NB4 (cell line): ENCODE data around the gene PLEKHG3.

Experiments used
- DNase-seq: peaks from one replicate; pipeline ENCODE4 v3.0.0; 2010; ENCODE audit warnings: low read depth
- H3K4me3 ChIP-seq: one replicate; pipeline ENCODE4 v1.5.1; 2011; ENCODE audit warnings: mild to moderate bottlenecking, low read depth, low read length, moderate library complexity
- MYC ChIP-seq: IDR thresholded peaks from 2 replicates; pipeline ENCODE4 v1.6.1; 2011; ENCODE audit warnings: low read depth, low read length
- POLR2A ChIP-seq: IDR thresholded peaks from 2 replicates; pipeline ENCODE4 v1.6.1; 2011; ENCODE audit warnings: mild to moderate bottlenecking; ENCODE audit not compliant: insufficient read length; ENCODE audit errors: extremely low read depth
- TF ChIP-seq, protein P1 (sequence below): IDR thresholded peaks from one replicate; pipeline ENCODE4 v1.5.1; 2012; ENCODE audit warnings: low read depth, low read length
- TF ChIP-seq, protein P2 (sequence below): IDR thresholded peaks from 2 replicates; pipeline ENCODE4 v1.6.1; 2011; ENCODE audit warnings: low read depth, low read length

PLEKHG3 gene

DNA sequence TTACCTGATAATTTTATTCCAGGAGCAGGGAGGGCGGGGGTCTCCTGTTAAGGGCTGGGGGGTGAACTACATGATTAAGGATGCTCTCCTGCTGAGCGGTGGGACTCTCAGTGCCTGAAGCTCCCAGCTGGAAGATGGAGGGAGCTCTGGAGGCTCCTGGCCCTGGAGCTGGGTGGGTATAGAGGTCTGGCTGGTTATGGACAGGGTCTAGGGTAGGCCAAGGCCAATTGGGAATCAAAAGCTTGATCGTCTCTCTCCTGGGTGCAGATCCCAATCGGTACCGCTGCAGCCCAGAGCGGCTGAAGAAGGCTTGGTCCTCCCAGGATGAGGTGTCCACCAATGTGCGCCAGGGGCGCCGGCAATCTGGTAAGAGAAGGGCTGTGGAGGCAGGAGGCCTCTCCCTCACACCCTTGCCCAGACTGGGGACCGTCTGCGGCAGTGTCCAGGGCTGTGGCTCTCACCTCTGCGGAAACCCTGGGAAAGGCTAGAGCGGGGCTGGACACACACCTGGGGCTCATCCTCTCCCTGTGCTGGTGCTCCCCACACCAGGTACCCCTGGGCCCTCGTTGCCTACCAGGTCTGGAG, 28.4 kb downstream of the PLEKHG3 start:
- H3K4me3 ChIP-seq = no peak overlapping the region
- TF ChIP-seq, protein P1, sequence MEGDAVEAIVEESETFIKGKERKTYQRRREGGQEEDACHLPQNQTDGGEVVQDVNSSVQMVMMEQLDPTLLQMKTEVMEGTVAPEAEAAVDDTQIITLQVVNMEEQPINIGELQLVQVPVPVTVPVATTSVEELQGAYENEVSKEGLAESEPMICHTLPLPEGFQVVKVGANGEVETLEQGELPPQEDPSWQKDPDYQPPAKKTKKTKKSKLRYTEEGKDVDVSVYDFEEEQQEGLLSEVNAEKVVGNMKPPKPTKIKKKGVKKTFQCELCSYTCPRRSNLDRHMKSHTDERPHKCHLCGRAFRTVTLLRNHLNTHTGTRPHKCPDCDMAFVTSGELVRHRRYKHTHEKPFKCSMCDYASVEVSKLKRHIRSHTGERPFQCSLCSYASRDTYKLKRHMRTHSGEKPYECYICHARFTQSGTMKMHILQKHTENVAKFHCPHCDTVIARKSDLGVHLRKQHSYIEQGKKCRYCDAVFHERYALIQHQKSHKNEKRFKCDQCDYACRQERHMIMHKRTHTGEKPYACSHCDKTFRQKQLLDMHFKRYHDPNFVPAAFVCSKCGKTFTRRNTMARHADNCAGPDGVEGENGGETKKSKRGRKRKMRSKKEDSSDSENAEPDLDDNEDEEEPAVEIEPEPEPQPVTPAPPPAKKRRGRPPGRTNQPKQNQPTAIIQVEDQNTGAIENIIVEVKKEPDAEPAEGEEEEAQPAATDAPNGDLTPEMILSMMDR = no peak
- TF ChIP-seq POLR2A = no peak
- TF ChIP-seq MYC = no peak
- TF ChIP-seq, protein P2, sequence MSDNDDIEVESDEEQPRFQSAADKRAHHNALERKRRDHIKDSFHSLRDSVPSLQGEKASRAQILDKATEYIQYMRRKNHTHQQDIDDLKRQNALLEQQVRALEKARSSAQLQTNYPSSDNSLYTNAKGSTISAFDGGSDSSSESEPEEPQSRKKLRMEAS = no peak
- no peak for DNase-seq

DNA sequence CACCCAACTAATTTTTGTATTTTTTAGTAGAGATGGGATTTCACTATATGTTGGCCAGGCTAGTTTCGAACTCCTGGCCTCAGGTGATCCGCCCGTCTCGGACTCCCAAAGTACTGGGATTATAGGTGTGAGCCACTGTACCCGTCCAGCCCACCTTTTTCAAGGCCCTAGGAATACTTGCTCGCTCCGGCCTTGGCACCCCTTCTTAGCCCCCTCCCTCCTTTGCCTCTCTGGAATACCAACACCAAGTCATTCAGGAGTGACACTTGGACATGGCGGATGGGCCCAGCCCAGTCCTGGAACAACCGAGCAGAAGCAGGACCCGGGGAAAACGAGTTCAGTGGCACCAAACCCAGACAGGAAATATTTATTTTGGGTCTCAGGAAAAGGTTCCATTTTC, 29.1 kb downstream of the PLEKHG3 start:
- TF ChIP-seq, protein P2 = no peak
- TF ChIP-seq MYC (no peak), POLR2A (no peak)
- TF ChIP-seq, protein P1 = no peak
- no peak overlapping the region for H3K4me3 ChIP-seq
- no peak for DNase-seq

DNA sequence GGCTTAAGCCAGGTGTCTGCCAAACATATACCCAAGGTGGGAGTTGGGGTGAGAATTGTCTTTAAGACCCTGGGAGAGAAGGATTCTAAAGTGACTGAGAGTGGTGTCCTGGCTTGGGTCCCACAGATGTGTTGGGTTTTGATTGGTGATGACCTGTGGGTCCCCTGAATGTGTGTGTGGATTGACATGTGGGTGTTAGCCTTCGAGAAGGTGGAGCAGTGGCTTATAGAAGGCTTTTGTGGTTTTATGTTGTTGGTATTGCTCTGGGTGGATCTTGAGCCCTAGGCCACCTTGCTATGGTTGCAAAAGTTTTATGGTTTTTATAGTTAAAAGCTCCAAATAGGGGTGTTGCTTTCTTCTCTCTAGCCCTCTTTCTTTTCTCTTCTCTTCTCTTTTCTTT, 29.7 kb downstream of the PLEKHG3 start:
- no peak overlapping the region for H3K4me3 ChIP-seq
- TF ChIP-seq POLR2A = no peak
- TF ChIP-seq, protein P1 = no peak
- TF ChIP-seq, protein P2 = no peak
- TF ChIP-seq MYC = no peak
- no peak for DNase-seq

- no peak overlapping the region for H3K4me3 ChIP-seq
- TF ChIP-seq, protein P1 = no peak
- TF ChIP-seq MYC = no peak
- TF ChIP-seq, protein P2 = no peak
- TF ChIP-seq POLR2A = no peak
- DNase-seq = no peak
Measured at GRCh38 chr14:64734990-64735389, 30.8 kb downstream of the PLEKHG3 start.

- TF ChIP-seq, protein P1 = no peak
- TF ChIP-seq, protein P2 = no peak
- no peak for TF ChIP-seq MYC
- no peak for TF ChIP-seq POLR2A
- H3K4me3 ChIP-seq = no peak overlapping the region
- no peak for DNase-seq
Measured at GRCh38 chr14:64736271-64737169, 32.3 kb downstream of the PLEKHG3 start.
